Heart left ventricle (tissue), 16 donors: ENCODE results near the gene PPIL1. TPM values are rescaled to one million over a fixed set of nuclear protein-coding genes. Genes with fewer than 3 reads are reported as not detected.
A peak's percentile ranks its signal among the peaks of the same experiment; 100 is the strongest.

Source experiments
- ATAC-seq, 4 donors: fragments of 200-7000 bp; cut with Tn5 transposase; one replicate each; pipeline ENCODE4 v1.9.1; 2020 to 2022; ENCODE audit warnings: moderate library complexity in 4 of 4, mild to moderate bottlenecking in 3 of 4, moderate number of reproducible peaks in 1 of 4
- DNase-seq, 5 donors: peaks; one replicate each; pipeline ENCODE4 v3.0.0-alpha.2; 2020
- H3K27ac ChIP-seq, 12 donors: fragments of 200-600 bp; sonication (generic) in 4 of 12; one replicate each; pipeline versions ENCODE4 v1.5.0 to v1.8.0; 2016 to 2022; ENCODE audit warnings: mild to moderate bottlenecking in 2 of 12
- H3K27me3 ChIP-seq, 9 donors: fragments of 200-600 bp; sonication (generic) in 2 of 9; one replicate each; pipeline versions ENCODE4 v1.5.1 to v1.8.0; 2016 to 2022; ENCODE audit warnings: mild to moderate bottlenecking in 3 of 9
- H3K36me3 ChIP-seq, 9 donors: fragments of 200-600 bp; sonication (generic) in 2 of 9; one replicate each; pipeline versions ENCODE4 v1.5.0 to v1.8.0; 2018 to 2022; ENCODE audit warnings: mild to moderate bottlenecking in 2 of 9
- H3K4me1 ChIP-seq, 12 donors: fragments of 200-600 bp; sonication (generic) in 4 of 12; one replicate each; pipeline versions ENCODE4 v1.5.0 to v1.8.0; 2016 to 2022; ENCODE audit warnings: mild to moderate bottlenecking in 3 of 12
- H3K4me3 ChIP-seq, 12 donors: fragments of 200-600 bp; sonication (generic) in 4 of 12; one replicate each; pipeline versions ENCODE4 v1.5.0 to v1.8.0; 2017 to 2022; ENCODE audit warnings: mild to moderate bottlenecking in 9 of 12, moderate library complexity in 4 of 12
- H3K9me3 ChIP-seq, 12 donors: fragments of 200-600 bp; sonication (generic) in 4 of 12; one replicate each; pipeline versions ENCODE4 v1.5.0 to v1.8.0; 2016 to 2022; ENCODE audit warnings: mild to moderate bottlenecking in 1 of 12
- POLR2A ChIP-seq, 2 donors: fragments of 450-650 bp; IDR thresholded peaks; one replicate each; pipeline ENCODE4 v1.6.1; 2017; ENCODE audit warnings: antibody characterized with exemption in 2 of 2, mild to moderate bottlenecking in 2 of 2, moderate library complexity in 2 of 2
- WGBS, 4 donors: extraction: QIAGEN DNeasy Blood & Tissue Kit in 2 of 4; methylation state at CpG; one replicate each; pipeline versions ENCODE4 v1.1.5 to v1.1.7; 2013 to 2018; 5-methylcytosine and 5-hydroxymethylcytosine counted together
- intact Hi-C, 10 donors: fragments of 100-400 bp; cut with DNase I; formaldehyde crosslinking; loops; one replicate each; pipeline versions ENCODE4 v1.11.1 to v1.14.2; 2022
- polyA plus RNA-seq, 2 donors: library from polyadenylated mRNA; stranded (reverse); fragments of 200-250 nt; gene quantifications; one replicate each; pipeline ENCODE4 v1.2.3, GENCODE V29; 2013
- total RNA-seq, 9 donors: library from RNA; depleted of rRNA in 2 of 9; stranded (reverse); fragments of >200 nt in 2 of 9; fragmentation: NEBNext Ultra II Directional in 3 of 9; extraction: Animal tissue kit (Norgen Biotek cat#: 25700) in 3 of 9; gene quantifications; one replicate each; pipeline versions ENCODE4 v1.1.0 to v1.2.4, GENCODE V29; 2016 to 2023
- TF ChIP-seq, protein P1 (sequence below), 12 donors: fragments of 200-600 bp; sonication (generic) in 4 of 12; IDR thresholded peaks; one replicate each; pipeline versions ENCODE4 v1.5.0 to v1.8.0; 2018 to 2022; ENCODE audit warnings: antibody characterized with exemption in 12 of 12, mild to moderate bottlenecking in 5 of 12
- donor health status: ischemic (EF 13 %, LVEDD 7.1; RV severe dilation, severe dysfunction).
- donor health status: healthy with polysubstance abuse.
- donor health status: DM: no; HTN: yes; CAD: no.
- donor health status: DM: no; HTN: no; CAD: no.
- donor health status: ischemic (EF 25% LVEDD 6.9; RV normal size, moderate dysfunction).
- donor health status: ischemic (EF 25% LVEDD 5.7; RV mildly dilated, moderate dysfunction).
- donor health status: healthy.
- donor health status: DM: yes; HTN: yes; CAD: no.
- donor health status: ischemic (EF 35%, LVEDD 5.7; RV mildly dilated, moderate dysfunction).
- donor health status: nonischemic (EF 11% LVEDD 7.7; RV severe dilation, severe dysfunction).
- donor health status: DM: yes; HTN: yes; CAD: no.
- donor health status: PGD.
- donor health status: ischemic (EF 29% LVEDD 5.4; RV normal size, mild dysfunction).
- donor health status: nonischemic (EF 23%, LVEDD 6.1; RV moderate dilation, normal function).

PPIL1 gene
- total and polyA plus RNA-seq, 11 donors: 30.9 to 69.3 (median 42.6) TPM

DNA sequence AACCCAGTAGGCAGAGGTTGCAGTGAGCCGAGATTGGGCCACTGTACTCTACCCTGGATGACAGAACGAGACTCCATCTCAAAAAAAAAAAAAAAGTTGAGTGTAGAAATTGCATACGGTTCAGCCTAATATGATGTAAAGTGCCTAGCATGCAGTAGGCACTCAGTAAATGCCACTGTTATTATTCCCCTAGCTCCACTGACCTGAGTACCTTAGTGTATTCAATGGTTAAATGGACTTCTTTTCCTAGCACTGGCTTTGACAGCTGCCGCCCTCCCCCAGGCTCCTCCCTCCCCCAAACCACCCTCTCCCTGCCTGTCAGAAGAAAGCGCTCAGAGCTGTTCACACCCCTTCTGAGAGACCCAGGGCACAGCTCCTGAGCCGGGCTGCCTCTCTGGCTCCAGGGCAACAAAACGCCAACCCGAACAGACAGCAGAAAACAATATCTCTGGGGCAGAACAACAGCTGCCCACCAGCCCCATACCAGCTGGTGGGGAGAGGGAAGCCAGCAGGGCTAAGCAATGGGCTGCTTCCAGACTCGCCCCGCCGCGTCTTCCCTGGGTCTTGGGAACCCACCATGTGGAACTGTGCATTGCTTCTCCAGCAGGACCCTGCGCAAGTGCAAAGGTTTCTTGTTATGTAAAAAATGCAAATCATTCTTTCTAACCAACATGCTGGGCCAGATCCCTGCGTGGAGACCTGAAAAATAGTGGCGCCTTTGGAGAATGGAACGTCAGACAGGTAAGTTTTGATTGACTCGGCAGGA, 39.8 kb downstream of the PPIL1 start:
- intact Hi-C loops: no loop called here
- no peak for TF ChIP-seq POLR2A (IDR thresholded peaks at IDR 0.05)
- TF ChIP-seq, protein P1, sequence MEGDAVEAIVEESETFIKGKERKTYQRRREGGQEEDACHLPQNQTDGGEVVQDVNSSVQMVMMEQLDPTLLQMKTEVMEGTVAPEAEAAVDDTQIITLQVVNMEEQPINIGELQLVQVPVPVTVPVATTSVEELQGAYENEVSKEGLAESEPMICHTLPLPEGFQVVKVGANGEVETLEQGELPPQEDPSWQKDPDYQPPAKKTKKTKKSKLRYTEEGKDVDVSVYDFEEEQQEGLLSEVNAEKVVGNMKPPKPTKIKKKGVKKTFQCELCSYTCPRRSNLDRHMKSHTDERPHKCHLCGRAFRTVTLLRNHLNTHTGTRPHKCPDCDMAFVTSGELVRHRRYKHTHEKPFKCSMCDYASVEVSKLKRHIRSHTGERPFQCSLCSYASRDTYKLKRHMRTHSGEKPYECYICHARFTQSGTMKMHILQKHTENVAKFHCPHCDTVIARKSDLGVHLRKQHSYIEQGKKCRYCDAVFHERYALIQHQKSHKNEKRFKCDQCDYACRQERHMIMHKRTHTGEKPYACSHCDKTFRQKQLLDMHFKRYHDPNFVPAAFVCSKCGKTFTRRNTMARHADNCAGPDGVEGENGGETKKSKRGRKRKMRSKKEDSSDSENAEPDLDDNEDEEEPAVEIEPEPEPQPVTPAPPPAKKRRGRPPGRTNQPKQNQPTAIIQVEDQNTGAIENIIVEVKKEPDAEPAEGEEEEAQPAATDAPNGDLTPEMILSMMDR (IDR thresholded peaks at IDR 0.05): no peak
- WGBS, 4 donors: 53 to 58% (median 54%) methylated on average over 15 to 17 of the region's 17 CpGs
- Histone ChIP-seq H3K36me3 (no peaks in the 10 kb centered on the region), H3K27ac (peak overlapping the region in 6 of 12 donors; percentile 11 to 87 (median 38)), H3K27me3 (peaks cover 0 to 14% (median 0%) of the 10 kb centered on the region in 9 donors), H3K9me3 (no peaks in the 10 kb centered on the region), H3K4me1 (peaks cover 0 to 54% (median 15%) of the 10 kb centered on the region in 12 donors), H3K4me3 (peak overlapping the region in 3 of 12 donors; percentile 8 to 40 (median 16))
- DNase-seq (peak in 3 of 5 donors; percentile 54 to 63 (median 58)), ATAC-seq (peak; percentile 6 to 27 (median 20))

- Histone ChIP-seq H3K4me3 (no peak overlapping the region), H3K9me3 (no peaks in the 10 kb centered on the region), H3K36me3 (no peaks in the 10 kb centered on the region), H3K27me3 (peaks cover 0 to 3% (median 0%) of the 10 kb centered on the region in 9 donors), H3K27ac (no peak overlapping the region), H3K4me1 (peaks cover 0 to 59% (median 17%) of the 10 kb centered on the region in 12 donors)
- WGBS, 4 donors: 90 to 94% (median 91%) methylated on average over 7 of the region's 7 CpGs
- ATAC-seq (no peak), DNase-seq (peak in 1 of 5 donors; percentile 10)
- TF ChIP-seq POLR2A (IDR thresholded peaks at IDR 0.05): no peak
- TF ChIP-seq, protein P1 (IDR thresholded peaks at IDR 0.05): no peak
- intact Hi-C loops: no loop called here
These were observed 41.3 kb downstream of the PPIL1 start for GRCh38 chr6:36833182-36833789.

- Histone ChIP-seq H3K4me3 (no peak overlapping the region), H3K27me3 (no peaks in the 10 kb centered on the region), H3K9me3 (no peaks in the 10 kb centered on the region), H3K27ac (no peak overlapping the region), H3K36me3 (no peaks in the 10 kb centered on the region), H3K4me1 (peaks cover 0 to 68% (median 24%) of the 10 kb centered on the region in 12 donors)
- 83 to 94% (median 86%) methylated on average over 5 of the region's 5 CpGs for WGBS, 4 donors
- DNase-seq: no peak
- TF ChIP-seq POLR2A (IDR thresholded peaks at IDR 0.05): no peak
- TF ChIP-seq, protein P1 (IDR thresholded peaks at IDR 0.05): no peak
- intact Hi-C loops: no loop called here
- ATAC-seq: no peak
These were observed 42.3 kb downstream of the PPIL1 start for GRCh38 chr6:36832313-36832712.

DNA sequence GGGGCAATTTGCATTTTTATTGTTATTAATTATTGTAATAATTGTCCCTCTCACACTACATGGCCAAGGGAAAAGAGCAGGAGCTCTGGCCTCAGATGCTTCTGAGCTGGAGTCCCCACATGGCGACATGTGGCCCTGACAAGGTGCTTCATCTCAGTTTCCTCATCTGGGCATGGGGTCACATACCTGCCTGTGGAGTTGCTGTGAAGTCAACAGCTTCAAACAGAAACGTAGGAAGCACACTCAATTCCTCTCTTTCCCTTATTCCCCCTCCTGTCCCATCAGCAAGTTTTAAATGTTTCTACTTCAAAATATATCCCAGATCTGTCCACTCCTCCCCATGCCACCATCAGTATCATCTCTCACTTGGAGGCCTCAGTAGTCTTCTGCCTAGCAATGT, 44.0 kb downstream of the PPIL1 start:
- H3K27me3 ChIP-seq: no peaks in the 10 kb centered on the region
- H3K4me1 ChIP-seq: peaks cover 0 to 77% (median 35%) of the 10 kb centered on the region in 12 donors
- WGBS, 4 donors: 56 to 61% (median 59%) methylated on average over 2 of the region's 2 CpGs
- peak overlapping the region in 10 of 12 donors; percentile 27 to 79 (median 63) for H3K27ac ChIP-seq
- no peaks in the 10 kb centered on the region for H3K9me3 ChIP-seq
- ATAC-seq (no peak), DNase-seq (peak in 1 of 5 donors; percentile 7)
- H3K4me3 ChIP-seq: no peak overlapping the region
- H3K36me3 ChIP-seq: no peaks in the 10 kb centered on the region
- intact Hi-C loops: no loop called here
- TF ChIP-seq, protein P1 (IDR thresholded peaks at IDR 0.05): no peak
- TF ChIP-seq POLR2A (IDR thresholded peaks at IDR 0.05): no peak
